H1 (cell line): ENCODE results near the gene BRD1. TPM values are rescaled to one million over a fixed set of nuclear protein-coding genes. Genes with fewer than 3 reads are reported as not detected.

Experiments used
- CTCF ChIA-PET: fragments of 300-600 bp; sonication (Branson Sonifier 250); formaldehyde crosslinking; loops from one replicate; lab custom pipeline; 2021; ENCODE audit not compliant: partially characterized antibody; lab: Charles Lee
- POLR2A ChIA-PET: fragments of 300-600 bp; sonication (Branson Sonifier 250); formaldehyde crosslinking; loops from one replicate; lab custom pipeline; 2021; ENCODE audit warnings: inconsistent platforms; ENCODE audit not compliant: partially characterized antibody; lab: Charles Lee
- DNase-seq, 2 experiments: peaks; one replicate each; pipeline versions ENCODE4 v3.0.0 to v3.0.0-alpha.2; 2010 to 2022; ENCODE audit warnings: low spot score in 2 of 2, low read depth in 1 of 2, mixed read lengths in 1 of 2
- FAIRE-seq: peaks from 2 replicates; lab custom pipeline; 2011; peaks lifted over from hg19 to GRCh38; lab: Jason Lieb, UNC
- H2AFZ ChIP-seq: 2 replicates; pipeline ENCODE4 v1.8.1; 2012; ENCODE audit warnings: low read length, inconsistent platforms
- H2AK5ac ChIP-seq: 2 replicates; pipeline ENCODE4 v1.6.1; 2013; ENCODE audit warnings: low read depth, low read length
- H2BK120ac ChIP-seq: replicated peaks from 2 replicates; pipeline ENCODE3; 2013; ENCODE audit warnings: low read depth, low read length, inconsistent platforms
- H2BK12ac ChIP-seq: 2 replicates; pipeline ENCODE4 v1.6.1; 2013; ENCODE audit warnings: low read depth, low read length
- H2BK15ac ChIP-seq: 2 replicates; pipeline ENCODE4 v1.6.1; 2013; ENCODE audit warnings: low read length
- H2BK20ac ChIP-seq: 2 replicates; pipeline ENCODE4 v1.6.1; 2013; ENCODE audit warnings: low read length
- H2BK5ac ChIP-seq: 2 replicates; pipeline ENCODE4 v1.6.1; 2013; ENCODE audit warnings: low read depth, low read length
- H3K14ac ChIP-seq: 2 replicates; pipeline ENCODE4 v1.6.1; 2013; ENCODE audit warnings: inconsistent platforms; ENCODE audit not compliant: insufficient read length
- H3K18ac ChIP-seq: 2 replicates; pipeline ENCODE4 v1.6.1; 2013; ENCODE audit warnings: low read length; ENCODE audit errors: extremely low read depth
- H3K23ac ChIP-seq: 2 replicates; pipeline ENCODE4 v1.6.1; 2013; ENCODE audit warnings: inconsistent platforms; ENCODE audit not compliant: insufficient read length
- H3K23me2 ChIP-seq: 2 replicates; pipeline ENCODE4 v1.6.1; 2013; ENCODE audit warnings: low read depth, low read length
- H3K27ac ChIP-seq: 2 replicates; pipeline ENCODE4 v1.6.1; 2011; ENCODE audit warnings: low read depth, low read length, inconsistent platforms
- H3K27me3 ChIP-seq, 4 experiments: replicated peaks in 1 of 4; 1 replicate in 1 of 4; 2 replicates in 3 of 4; pipeline versions ENCODE4 v1.6.1 to v1.8.1; 2011 to 2013; ENCODE audit warnings: low read length in 3 of 4, mild to moderate bottlenecking in 3 of 4, inconsistent platforms in 2 of 4, mixed read lengths in 2 of 4, moderate library complexity in 1 of 4; ENCODE audit not compliant: control insufficient read depth in 3 of 4, insufficient read depth in 3 of 4; ENCODE audit errors: extremely low read depth in 1 of 4
- H3K36me3 ChIP-seq, 4 experiments: 2 replicates each; pipeline versions ENCODE4 v1.6.1 to v1.8.1; 2011 to 2013; ENCODE audit warnings: mild to moderate bottlenecking in 4 of 4, low read length in 3 of 4, moderate library complexity in 2 of 4, control low read depth in 1 of 4, inconsistent platforms in 1 of 4; ENCODE audit not compliant: insufficient read depth in 4 of 4, control insufficient read depth in 2 of 4
- H3K4ac ChIP-seq: replicated peaks from 2 replicates; pipeline ENCODE3; 2013; ENCODE audit warnings: low read length, low read depth, mixed read lengths, inconsistent platforms; ENCODE audit not compliant: insufficient read length
- H3K4me1 ChIP-seq, 4 experiments: replicated peaks in 1 of 4; 1 replicate in 1 of 4; 2 replicates in 3 of 4; pipeline versions ENCODE4 v1.6.1 to v1.8.1; 2011 to 2013; ENCODE audit warnings: low read length in 3 of 4, inconsistent platforms in 2 of 4, mixed read lengths in 1 of 4; ENCODE audit not compliant: insufficient read depth in 4 of 4, control insufficient read depth in 3 of 4
- H3K4me2 ChIP-seq, 2 experiments: 2 replicates each; pipeline versions ENCODE4 v1.6.1 to v1.8.1; 2011 to 2013; ENCODE audit warnings: low read depth in 2 of 2, low read length in 2 of 2, control low read depth in 1 of 2, inconsistent platforms in 1 of 2, mild to moderate bottlenecking in 1 of 2; ENCODE audit not compliant: insufficient read depth in 1 of 2
- H3K4me3 ChIP-seq, 4 experiments: fragments of 200-600, 300-600 bp in 1 of 4; sonication (generic), shearing (Covaris generic), sonication (Bioruptor Twin) in 1 of 4; 2 replicates each; pipeline versions ENCODE4 v1.5.1 to v1.8.1; 2011 to 2016; ENCODE audit warnings: low read length in 4 of 4, low read depth in 3 of 4, control low read depth in 2 of 4, inconsistent platforms in 2 of 4, mild to moderate bottlenecking in 2 of 4, mixed read lengths in 1 of 4, moderate library complexity in 1 of 4; ENCODE audit not compliant: insufficient read depth in 2 of 4; ENCODE audit errors: extremely low read depth in 1 of 4
- H3K56ac ChIP-seq: replicated peaks from 2 replicates; pipeline ENCODE3; 2013; ENCODE audit warnings: low read depth, mild to moderate bottlenecking, mixed read lengths, low read length, inconsistent platforms; ENCODE audit not compliant: insufficient read length
- H3K79me1 ChIP-seq: 2 replicates; pipeline ENCODE4 v1.6.1; 2013; ENCODE audit warnings: low read depth, low read length, control low read depth
- H3K79me2 ChIP-seq, 2 experiments: 2 replicates each; pipeline versions ENCODE4 v1.6.1 to v1.8.1; 2012 to 2013; ENCODE audit warnings: low read length in 2 of 2, mild to moderate bottlenecking in 2 of 2, inconsistent platforms in 1 of 2; ENCODE audit not compliant: insufficient read depth in 2 of 2, control insufficient read depth in 1 of 2
- H3K9ac ChIP-seq, 4 experiments: replicated peaks in 1 of 4; 1 replicate in 1 of 4; 2 replicates in 3 of 4; pipeline versions ENCODE4 v1.6.1 to v1.8.1; 2011 to 2013; ENCODE audit warnings: low read depth in 3 of 4, low read length in 3 of 4, control low read depth in 2 of 4, mild to moderate bottlenecking in 2 of 4, moderate library complexity in 2 of 4, inconsistent platforms in 1 of 4; ENCODE audit errors: extremely low read depth in 1 of 4
- H3K9me3 ChIP-seq, 2 experiments: 2 replicates each; pipeline versions ENCODE4 v1.6.1 to v1.8.1; 2012 to 2013; ENCODE audit warnings: mild to moderate bottlenecking in 2 of 2, moderate library complexity in 2 of 2, control low read depth in 1 of 2, inconsistent platforms in 1 of 2, low read depth in 1 of 2, low read length in 1 of 2, mixed read lengths in 1 of 2; ENCODE audit not compliant: insufficient read depth in 2 of 2
- H4K20me1 ChIP-seq, 2 experiments: replicated peaks in 1 of 2; 2 replicates each; pipeline versions ENCODE3 to v1.8.1; 2011 to 2013; ENCODE audit warnings: inconsistent platforms in 2 of 2, low read length in 2 of 2, mild to moderate bottlenecking in 1 of 2; ENCODE audit not compliant: insufficient read depth in 2 of 2, control insufficient read depth in 1 of 2
- H4K5ac ChIP-seq: 2 replicates; pipeline ENCODE4 v1.6.1; 2013; ENCODE audit warnings: low read length, low read depth, mixed read lengths, inconsistent platforms; ENCODE audit not compliant: insufficient read length
- H4K8ac ChIP-seq: 2 replicates; pipeline ENCODE4 v1.8.0; 2013; ENCODE audit warnings: mild to moderate bottlenecking, moderate library complexity, low read length, inconsistent platforms; ENCODE audit not compliant: insufficient read depth; ENCODE audit errors: extremely low read depth
- H4K91ac ChIP-seq: replicated peaks from 2 replicates; pipeline ENCODE3; 2013; ENCODE audit warnings: low read length, mixed read lengths, inconsistent platforms; ENCODE audit not compliant: insufficient read length
- CBX8 ChIP-seq: fragments of 300-800, 300-1000 bp; sonication (generic); IDR thresholded peaks from 2 replicates; pipeline ENCODE4 v1.7.1; 2016; ENCODE audit warnings: low read depth, low read length, borderline replicate concordance
- CEBPB ChIP-seq: IDR thresholded peaks from 2 replicates; pipeline ENCODE4 v1.6.1; 2012; ENCODE audit warnings: low read depth, low read length
- CHD2 ChIP-seq: IDR thresholded peaks from 2 replicates; pipeline ENCODE4 v1.6.1; 2012; ENCODE audit warnings: low read length, improper control_type of control experiment
- EP300 ChIP-seq, 2 experiments: IDR thresholded peaks; 1 replicate in 1 of 2; 2 replicates in 1 of 2; pipeline ENCODE4 v1.6.1; 2011 to 2012; ENCODE audit warnings: low read depth in 2 of 2, low read length in 2 of 2, mild to moderate bottlenecking in 2 of 2, borderline replicate concordance in 1 of 2, inconsistent platforms in 1 of 2, moderate library complexity in 1 of 2
- GABPA ChIP-seq: IDR thresholded peaks from 2 replicates; pipeline ENCODE4 v1.6.1; 2011; ENCODE audit warnings: mild to moderate bottlenecking, low read length, moderate library complexity, borderline replicate concordance; ENCODE audit not compliant: insufficient read depth
- KDM4A ChIP-seq: IDR thresholded peaks from one replicate; pipeline ENCODE4 v1.7.1; 2012; ENCODE audit warnings: low read depth, mild to moderate bottlenecking, moderate library complexity, low read length, inconsistent platforms; ENCODE audit not compliant: severe bottlenecking
- POU5F1 ChIP-seq: IDR thresholded peaks from 2 replicates; pipeline ENCODE4 v1.6.1; 2011; ENCODE audit warnings: low read depth, mild to moderate bottlenecking, low read length, moderate library complexity
- RBBP5 ChIP-seq: IDR thresholded peaks from 2 replicates; pipeline ENCODE4 v1.7.1; 2012; ENCODE audit warnings: low read depth, mild to moderate bottlenecking, inconsistent platforms, low read length, moderate library complexity, borderline replicate concordance
- SIX5 ChIP-seq: IDR thresholded peaks from 2 replicates; pipeline ENCODE4 v1.6.1; 2011; ENCODE audit warnings: mild to moderate bottlenecking, low read depth, low read length
- WGBS, 2 experiments: shearing (Covaris generic) in 1 of 2; methylation state at CpG; one replicate each; pipeline versions ENCODE4 v1.1.6 to v1.1.7; 2013 to 2015; ENCODE audit warnings: low lambda C conversion rate in 2 of 2, mixed read lengths in 2 of 2, inconsistent platforms in 1 of 2, low coverage in 1 of 2, missing lambda C conversion rate in 1 of 2; ENCODE audit not compliant: insufficient replicate concordance in 2 of 2, insufficient coverage in 1 of 2, insufficient read length in 1 of 2; ENCODE audit errors: extremely low coverage in 1 of 2, missing lambda C conversion rate in 1 of 2; 5-methylcytosine and 5-hydroxymethylcytosine counted together
- polyA plus RNA-seq, 7 experiments: library from polyadenylated mRNA; depleted of rRNA in 3 of 7; stranded (reverse) in 5 of 7; unstranded in 2 of 7; fragments of >200 nt in 5 of 7; fragments of 200-250 nt in 2 of 7; gene quantifications; 1 replicate in 5 of 7; 2 replicates in 1 of 7; 4 replicates in 1 of 7; pipeline versions ENCODE4 v1.2.1 to v1.2.3, GENCODE V29; 2011 to 2013; ENCODE audit warnings: missing spikeins in 2 of 7, mixed read lengths in 2 of 7
- total RNA-seq: library from RNA; stranded (reverse); fragmentation: NEBNext Ultra II Directional; extraction: Animal tissue kit (Norgen Biotek cat#: 25700); gene quantifications from 2 replicates; pipeline ENCODE4 v1.2.1, GENCODE V29; 2021
- TF ChIP-seq, protein P1 (sequence below): IDR thresholded peaks from 2 replicates; pipeline ENCODE4 v1.6.1; 2012; ENCODE audit warnings: inconsistent platforms
- TF ChIP-seq, protein P2 (sequence below): IDR thresholded peaks from 2 replicates; pipeline ENCODE4 v1.6.1; 2012; ENCODE audit warnings: low read length, inconsistent platforms

The BRD1 gene
- total and polyA plus RNA-seq, 2 of the 8 experiments (the other 6 are each of a cell fraction or from before 2014, with no cell fraction given): 6.8 to 34.0 TPM

DNA sequence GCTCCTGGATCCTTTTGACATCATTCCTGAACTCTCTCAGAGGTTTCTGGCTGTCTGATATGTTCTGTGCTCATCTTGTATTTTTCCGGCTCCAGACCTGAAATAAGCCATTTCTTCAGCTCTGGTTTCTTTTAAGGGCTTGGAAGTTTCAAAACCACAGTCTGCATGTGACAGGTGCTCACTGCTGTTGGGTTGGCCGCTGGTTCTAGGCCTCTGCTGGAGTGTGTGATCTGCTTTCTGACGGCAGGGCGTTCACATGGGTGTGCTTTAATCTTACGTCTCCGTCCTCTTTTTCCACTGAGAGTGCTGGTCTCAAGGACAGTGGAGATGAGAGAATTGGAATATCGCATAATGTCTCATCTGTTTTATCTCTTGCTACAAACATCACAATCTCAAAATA is 36.3 kb upstream of the BRD1 start:
- no peak overlapping the region for H3K18ac ChIP-seq
- no peak overlapping the region for H3K14ac ChIP-seq
- no peak overlapping the region for H2BK5ac ChIP-seq
- H2AK5ac ChIP-seq: no peak overlapping the region
- ChIA-PET POLR2A (interaction anchor here (0.6 kb wide), 1 partner anchor 10 kb away, joined by 3 read pairs; the partner anchor contains the start of gene ZBED4), CTCF (no interaction called here)
- no peak overlapping the region for H2BK15ac ChIP-seq
- H2AFZ ChIP-seq: no peak overlapping the region
- 82% methylated on average over 7 of the region's 7 CpGs; no CpG with 5 or more reads in 1 of the 2 experiments for WGBS, 2 experiments
- peaks cover 4 to 5% of the 10 kb centered on the region in 2 experiments; a peak in 1 of 4 replicates for H3K9me3 ChIP-seq
- no peak overlapping the region for H2BK120ac ChIP-seq
- H2BK20ac ChIP-seq: no peak overlapping the region
- no peaks in the 10 kb centered on the region for H3K4me1 ChIP-seq
- no peak overlapping the region for H3K4me3 ChIP-seq
- H4K5ac ChIP-seq: no peak overlapping the region
- peaks cover 7 to 11% of the 10 kb centered on the region in 2 experiments for H4K20me1 ChIP-seq
- H3K4ac ChIP-seq: no peak overlapping the region
- H3K9ac ChIP-seq: no peak overlapping the region
- no peak overlapping the region; the same call in 1 of the 2 replicates for H4K8ac ChIP-seq
- no peak overlapping the region for H3K56ac ChIP-seq
- H4K91ac ChIP-seq: no peak overlapping the region
- peaks cover 16 to 92% of the 10 kb centered on the region in 2 experiments for H3K79me2 ChIP-seq
- no peaks in the 10 kb centered on the region for H3K23me2 ChIP-seq
- H2BK12ac ChIP-seq: no peak overlapping the region
- FAIRE-seq (no peak), DNase-seq (no peak)
- no peak overlapping the region for H3K4me2 ChIP-seq
- H3K27me3 ChIP-seq: no peaks in the 10 kb centered on the region
- no peak overlapping the region for H3K27ac ChIP-seq
- H3K79me1 ChIP-seq: peaks cover 13% of the 10 kb centered on the region
- peaks cover 0 to 2% (median 0%) of the 10 kb centered on the region in 4 experiments; a peak in 1 of 8 replicates for H3K36me3 ChIP-seq
- no peak overlapping the region for H3K23ac ChIP-seq
- TF ChIP-seq GABPA (no peak), CEBPB (no peak), EP300 (IDR thresholded peaks at IDR 0.05; ENCODE audit: borderline replicate concordance in 1 of 2, low read depth in 2 of 2, low read length in 2 of 2) (no peak), SIX5 (no peak), KDM4A (no peak), CBX8 (no peak), POU5F1 (no peak), CHD2 (no peak), RBBP5 (no peak)
- TF ChIP-seq, protein P1, sequence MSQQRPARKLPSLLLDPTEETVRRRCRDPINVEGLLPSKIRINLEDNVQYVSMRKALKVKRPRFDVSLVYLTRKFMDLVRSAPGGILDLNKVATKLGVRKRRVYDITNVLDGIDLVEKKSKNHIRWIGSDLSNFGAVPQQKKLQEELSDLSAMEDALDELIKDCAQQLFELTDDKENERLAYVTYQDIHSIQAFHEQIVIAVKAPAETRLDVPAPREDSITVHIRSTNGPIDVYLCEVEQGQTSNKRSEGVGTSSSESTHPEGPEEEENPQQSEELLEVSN: no peak
- TF ChIP-seq, protein P2, sequence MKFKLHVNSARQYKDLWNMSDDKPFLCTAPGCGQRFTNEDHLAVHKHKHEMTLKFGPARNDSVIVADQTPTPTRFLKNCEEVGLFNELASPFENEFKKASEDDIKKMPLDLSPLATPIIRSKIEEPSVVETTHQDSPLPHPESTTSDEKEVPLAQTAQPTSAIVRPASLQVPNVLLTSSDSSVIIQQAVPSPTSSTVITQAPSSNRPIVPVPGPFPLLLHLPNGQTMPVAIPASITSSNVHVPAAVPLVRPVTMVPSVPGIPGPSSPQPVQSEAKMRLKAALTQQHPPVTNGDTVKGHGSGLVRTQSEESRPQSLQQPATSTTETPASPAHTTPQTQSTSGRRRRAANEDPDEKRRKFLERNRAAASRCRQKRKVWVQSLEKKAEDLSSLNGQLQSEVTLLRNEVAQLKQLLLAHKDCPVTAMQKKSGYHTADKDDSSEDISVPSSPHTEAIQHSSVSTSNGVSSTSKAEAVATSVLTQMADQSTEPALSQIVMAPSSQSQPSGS: no peak
